A172 (cell line): ENCODE results near the gene OLIG1. TPM values are rescaled to one million over a fixed set of nuclear protein-coding genes. Genes with fewer than 3 reads are reported as not detected.

ENCODE experiments used
- DNase-seq: peaks from one replicate; pipeline ENCODE4 v3.0.0-alpha.2; 2015; ENCODE audit warnings: low spot score
- total RNA-seq: library from RNA; depleted of rRNA; stranded (reverse); fragments of >200 nt; shearing (Covaris generic); gene quantifications from 2 replicates; pipeline ENCODE4 v1.2.3, GENCODE V29; 2014

The OLIG1 gene
- total RNA-seq, 1 experiment from 2014 or later = not detected

DNA sequence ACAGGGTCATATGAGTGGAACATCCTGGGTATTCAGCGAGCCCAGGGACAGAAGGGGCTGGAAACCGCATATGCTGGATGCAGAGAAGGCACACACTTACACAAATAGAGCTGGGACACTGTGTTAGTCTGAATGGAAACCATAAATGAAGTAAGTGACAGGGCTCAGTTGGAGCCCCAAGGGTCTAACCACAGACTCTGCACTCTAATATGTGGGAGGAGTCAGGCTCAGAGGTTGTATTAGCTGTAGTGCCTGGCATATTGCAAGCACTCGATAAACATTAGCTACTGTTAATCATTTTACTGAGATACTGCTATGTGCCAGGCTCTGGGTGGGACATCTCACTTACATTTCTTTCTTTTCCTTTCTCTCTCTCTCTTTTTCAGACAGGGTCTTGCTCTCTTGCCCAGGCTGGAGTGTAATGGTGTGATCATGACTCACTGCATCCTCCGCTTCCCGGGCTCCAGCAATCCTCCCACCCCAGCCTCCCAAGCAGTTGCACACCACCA lies 6.5 kb upstream of the OLIG1 start:
- DNase-seq = no peak

DNA sequence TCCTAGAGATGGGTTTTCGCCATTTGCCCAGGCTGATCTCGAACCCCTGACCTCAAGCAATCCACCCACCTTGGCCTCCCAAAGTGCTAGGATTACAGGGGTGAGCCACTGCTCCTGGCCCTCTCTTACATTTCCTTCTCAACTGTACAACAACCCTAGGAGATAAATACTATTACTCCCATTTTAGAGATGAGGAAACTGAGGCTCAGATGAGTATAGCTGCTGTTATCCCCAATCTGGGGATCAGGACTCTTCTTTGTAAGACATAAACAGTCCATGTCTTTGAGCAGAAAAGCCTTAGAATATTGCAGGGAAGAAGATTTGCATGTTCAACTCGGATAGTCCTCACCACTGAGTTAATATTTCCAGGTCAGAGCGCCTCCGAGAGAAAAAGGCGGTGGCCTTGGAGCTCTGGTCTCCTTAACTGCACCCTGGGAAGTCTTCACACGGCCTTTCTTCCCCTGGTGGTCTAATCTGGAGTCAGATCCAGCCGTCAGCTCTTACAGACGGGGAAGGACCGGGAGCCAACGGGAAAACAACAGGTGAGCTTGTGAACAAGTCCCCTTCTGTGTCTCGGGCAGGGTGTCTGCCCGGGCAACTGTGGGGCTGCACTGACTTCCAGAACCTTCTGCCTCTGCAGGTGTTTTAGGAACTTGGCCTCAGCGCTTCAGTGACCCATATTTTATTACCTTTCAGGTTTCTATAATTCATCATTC lies 5.9 kb upstream of the OLIG1 start:
- no peak for DNase-seq

DNA sequence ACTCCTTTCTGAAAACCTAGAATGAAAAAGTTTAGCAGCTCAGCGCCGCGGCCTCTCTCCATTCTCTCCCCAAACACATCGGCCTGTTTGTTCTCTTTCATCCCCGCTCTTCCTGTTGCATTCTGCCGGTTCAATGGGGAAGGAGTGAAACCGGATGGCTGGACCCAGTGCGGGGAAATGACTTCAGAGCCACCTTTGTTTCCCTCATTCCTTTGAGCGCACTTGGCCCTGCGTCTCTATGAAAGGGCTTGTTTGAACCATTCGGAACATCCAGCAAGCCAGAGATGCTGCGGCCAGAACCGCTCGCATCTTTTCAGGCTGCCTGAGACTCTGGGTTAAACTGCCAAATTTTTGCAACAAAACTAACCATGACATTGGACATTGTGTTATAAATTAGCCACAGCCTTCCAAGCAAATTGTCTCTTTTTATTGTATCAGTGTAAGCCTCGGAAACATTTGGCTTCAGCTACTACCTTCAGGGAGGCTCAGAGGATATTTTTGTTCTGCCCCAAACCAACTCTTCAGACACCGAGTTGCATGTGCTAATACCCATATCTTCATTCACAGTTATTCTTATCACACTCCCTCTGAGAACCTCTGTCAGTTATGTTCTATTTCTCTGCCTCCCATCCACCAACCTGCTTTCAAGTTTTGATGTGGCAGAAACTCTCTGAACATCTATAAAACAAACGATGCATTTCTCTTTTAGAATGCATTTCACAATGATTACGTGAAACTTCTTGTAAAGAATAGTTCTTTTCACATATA lies 5.1 kb upstream of the OLIG1 start:
- no peak for DNase-seq

DNA sequence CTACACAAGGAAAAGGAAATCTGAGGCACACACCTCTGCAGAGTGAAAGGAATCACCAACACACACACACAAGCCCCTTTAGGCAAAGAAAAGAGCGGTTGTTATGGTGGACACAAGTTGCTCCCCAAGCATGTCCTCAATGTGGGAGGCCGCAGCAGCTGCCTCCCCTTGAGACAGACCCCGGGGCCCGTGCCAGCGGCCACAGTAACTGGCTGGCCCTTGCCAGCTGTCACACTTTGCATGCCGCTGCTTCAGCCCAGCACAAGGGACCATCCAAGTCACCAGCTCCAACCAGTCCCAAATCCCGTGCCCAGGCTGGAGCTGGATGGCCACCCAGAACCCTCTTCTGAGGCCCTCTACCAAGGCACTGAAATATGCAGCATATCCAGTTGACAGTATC lies 2.9 kb upstream of the OLIG1 start:
- no peak for DNase-seq

DNA sequence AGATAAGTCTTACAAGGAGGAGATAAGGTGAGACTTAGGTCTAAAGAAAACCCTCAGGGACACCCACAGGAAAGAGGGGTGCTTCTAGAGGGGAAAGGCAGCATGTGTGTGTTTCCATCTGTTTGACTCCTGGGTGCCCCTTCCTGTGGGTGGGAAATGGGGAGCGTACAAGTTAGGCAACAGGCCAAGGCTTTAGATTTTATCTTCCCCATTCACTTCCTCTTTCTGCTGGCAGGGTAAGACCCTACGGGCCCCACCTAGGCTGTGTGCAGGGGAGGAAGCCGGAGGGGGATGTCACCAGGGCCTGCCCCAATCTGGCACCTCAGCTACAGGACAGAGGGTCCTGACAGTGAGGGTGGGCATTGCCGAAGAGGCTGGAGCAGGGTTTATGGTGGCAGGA lies 2.5 kb upstream of the OLIG1 start:
- no peak for DNase-seq

DNA sequence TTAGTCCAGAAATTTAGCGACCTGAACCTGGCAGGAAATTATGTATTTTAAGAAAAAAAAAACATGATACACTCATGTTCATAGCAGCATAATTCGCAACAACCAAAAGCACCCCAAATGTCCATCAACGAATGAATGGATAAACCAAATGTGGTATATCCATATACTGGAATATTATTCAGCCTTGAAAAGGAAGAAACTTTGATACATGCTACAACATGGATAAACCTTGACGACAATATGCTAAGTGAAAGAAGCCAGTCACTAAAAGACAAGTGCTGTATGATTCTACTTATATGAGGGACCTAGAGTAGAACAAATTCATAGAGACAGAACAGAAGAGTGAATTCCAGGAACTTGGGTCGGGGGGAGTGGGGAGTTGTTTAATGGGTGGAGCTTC lies 698 bp upstream of the OLIG1 start:
- DNase-seq = no peak

DNA sequence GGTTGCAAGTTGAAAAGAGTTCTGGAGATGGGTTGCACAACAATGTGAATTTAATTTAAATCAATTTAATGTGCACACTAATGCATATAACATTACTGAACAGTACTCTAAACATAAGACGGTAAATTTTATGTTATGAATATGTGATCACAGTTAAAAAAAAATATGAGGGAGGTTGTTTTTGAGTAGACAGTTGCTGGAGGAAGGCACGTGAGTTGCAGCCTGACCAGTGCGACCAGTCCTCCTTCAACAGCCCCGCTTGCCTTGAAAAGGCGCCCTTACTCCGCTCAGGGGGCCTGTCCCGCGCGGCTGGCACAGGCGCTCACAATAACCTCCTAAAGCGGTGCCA lies 322 bp upstream of the OLIG1 start:
- no peak for DNase-seq

DNA sequence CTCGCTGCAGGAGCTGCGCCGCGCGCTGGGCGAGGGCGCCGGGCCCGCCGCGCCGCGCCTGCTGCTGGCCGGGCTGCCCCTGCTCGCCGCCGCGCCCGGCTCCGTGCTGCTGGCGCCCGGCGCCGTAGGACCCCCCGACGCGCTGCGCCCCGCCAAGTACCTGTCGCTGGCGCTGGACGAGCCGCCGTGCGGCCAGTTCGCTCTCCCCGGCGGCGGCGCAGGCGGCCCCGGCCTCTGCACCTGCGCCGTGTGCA lies 730 bp downstream of the OLIG1 start:
- no peak for DNase-seq

DNA sequence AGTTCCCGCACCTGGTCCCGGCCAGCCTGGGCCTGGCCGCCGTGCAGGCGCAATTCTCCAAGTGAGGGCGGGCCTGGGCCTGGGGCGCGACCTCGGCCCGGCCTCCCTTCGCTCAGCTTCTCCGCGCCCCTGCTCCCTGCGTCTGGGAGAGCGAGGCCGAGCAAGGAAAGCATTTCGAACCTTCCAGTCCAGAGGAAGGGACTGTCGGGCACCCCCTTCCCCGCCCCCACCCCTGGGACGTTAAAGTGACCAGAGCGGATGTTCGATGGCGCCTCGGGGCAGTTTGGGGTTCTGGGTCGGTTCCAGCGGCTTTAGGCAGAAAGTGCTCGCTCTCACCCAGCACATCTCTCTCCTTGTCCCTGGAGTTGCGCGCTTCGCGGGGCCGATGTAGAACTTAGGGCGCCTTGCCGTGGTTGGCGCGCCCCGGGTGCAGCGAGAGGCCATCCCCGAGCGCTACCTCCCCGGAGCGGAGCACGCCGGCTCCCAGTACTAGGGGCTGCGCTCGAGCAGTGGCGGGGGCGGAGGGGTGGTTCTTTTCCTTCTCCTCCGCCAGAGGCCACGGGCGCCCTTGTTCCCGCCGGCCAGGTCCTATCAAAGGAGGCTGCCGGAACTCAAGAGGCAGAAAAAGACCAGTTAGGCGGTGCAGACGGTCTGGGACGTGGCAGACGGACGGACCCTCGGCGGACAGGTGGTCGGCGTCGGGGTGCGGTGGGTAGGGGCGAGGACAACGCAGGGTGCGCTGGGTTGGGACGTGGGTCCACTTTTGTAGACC lies 1.2 kb downstream of the OLIG1 start:
- DNase-seq = no peak

DNA sequence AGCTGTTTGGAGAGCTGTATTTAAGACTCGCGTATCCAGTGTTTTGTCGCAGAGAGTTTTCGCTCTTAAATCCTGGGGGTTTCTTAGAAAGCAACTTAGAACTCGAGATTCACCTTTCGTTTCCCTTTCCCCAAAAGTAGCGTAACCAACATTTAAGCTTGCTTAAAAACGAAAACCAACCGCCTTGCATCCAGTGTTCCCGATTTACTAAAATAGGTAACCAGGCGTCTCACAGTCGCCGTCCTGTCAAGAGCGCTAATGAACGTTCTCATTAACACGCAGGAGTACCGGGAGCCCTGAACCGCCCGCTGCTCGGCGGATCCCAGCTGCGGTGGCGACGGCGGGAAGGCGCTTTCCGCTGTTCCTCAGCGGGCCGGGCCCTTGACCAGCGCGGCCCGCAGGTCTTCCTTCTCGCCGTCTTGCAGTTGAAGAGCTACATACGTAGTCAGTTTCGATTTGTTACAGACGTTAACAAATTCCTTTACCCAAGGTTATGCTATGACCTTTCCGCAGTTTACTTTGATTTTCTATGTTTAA lies 1.9 kb downstream of the OLIG1 start:
- no peak for DNase-seq

DNA sequence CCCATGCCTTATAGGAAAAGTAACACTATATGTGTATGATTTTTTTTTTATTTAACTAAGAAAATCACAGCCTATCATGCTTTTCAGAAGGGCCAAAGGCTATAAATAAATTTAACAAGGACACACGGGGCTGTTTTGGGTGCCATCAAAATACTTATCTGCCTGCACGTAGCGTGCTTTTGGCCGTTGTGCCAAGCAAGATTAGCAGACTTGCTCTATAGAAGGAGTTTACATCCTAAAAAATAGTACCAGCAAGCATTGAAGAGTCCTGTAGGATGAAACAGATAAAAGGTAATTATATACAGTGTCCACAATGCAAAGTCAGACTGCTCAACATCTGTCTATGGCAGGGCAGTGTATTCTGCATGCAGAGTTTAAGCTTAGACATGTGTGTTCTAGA lies 3.7 kb downstream of the OLIG1 start:
- no peak for DNase-seq

DNA sequence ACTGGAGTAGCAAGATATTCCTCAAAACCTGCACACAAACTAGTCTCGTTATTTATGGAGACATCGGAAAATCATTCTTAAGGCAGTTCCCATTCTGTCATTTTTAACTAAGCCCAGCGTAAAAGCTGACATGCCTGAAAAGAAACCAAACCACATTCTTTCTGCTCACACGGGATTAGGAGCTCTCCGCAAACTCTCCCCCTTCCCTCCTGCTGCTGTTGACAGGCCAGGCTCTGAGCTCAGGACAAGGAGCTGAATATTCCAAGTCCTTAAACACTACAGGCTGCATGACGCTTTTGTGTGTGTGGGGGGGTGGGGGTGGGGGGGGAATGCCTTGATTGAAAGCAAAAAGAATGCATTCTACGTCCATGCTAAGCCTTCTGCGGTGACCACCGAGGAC lies 5.2 kb downstream of the OLIG1 start:
- DNase-seq = no peak

DNA sequence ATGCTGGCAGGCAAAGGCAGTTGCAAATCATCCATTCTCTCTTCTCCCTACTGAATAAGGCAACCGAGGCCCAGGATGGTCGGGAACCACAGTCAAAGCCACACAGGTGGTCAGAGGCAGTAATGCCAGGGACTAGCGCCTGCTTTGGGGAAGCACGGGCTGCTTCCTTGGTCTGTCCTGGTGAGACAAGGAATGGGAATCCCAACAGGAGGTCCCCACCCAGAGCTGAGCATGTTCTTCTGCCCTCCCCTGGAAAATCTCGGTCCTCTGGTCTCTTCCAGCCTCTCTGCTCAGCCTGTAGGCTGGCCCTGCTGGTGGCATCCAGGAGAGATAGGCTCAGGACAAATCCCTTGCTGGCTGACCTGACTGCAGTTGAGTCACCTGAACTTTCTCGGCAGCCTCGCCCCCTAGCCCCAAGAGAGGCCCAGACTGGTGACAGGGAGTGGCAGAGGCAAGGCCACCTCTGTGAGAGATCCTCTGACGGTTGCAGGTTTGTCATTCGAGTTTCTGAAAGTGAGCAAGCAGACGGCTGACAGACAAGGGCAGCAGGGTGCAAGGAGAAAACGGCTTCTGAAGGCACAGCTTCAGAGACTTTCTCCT lies 5.8 kb downstream of the OLIG1 start:
- no peak for DNase-seq

DNA sequence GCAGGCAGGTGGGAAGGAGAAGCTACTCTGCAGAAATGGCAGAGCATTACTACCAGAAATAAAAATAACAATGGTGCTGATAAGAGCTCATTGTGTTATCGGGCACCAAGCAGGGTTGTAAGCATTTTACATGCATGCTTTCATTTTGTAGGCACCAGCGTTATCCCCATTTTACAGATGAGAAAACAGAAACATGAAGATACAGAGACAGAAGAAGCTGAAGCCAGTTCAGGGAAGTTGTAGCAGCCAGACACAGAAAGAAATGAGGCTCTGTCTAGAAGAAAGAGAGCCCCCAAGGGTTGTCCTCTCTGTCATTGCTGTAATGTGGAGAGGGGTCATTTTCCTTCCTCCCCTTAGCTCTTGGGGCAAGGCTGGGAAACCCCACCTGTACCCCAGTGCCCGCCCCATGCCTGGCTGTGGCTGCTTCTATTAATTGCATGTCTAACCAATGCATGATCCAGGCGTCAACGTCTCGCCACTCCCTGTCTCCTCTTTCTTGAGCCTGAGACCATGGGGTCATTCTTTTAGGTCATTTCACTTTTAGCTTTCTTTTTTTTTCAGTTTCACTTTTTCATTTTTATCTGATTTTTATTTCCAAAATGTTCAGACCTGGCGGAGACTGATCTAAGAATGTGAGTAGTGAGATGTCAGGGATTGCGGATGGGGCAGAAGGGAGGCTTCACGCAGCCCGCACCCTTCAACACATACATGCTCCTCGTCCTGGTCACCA lies 6.8 kb downstream of the OLIG1 start:
- DNase-seq = no peak

DNA sequence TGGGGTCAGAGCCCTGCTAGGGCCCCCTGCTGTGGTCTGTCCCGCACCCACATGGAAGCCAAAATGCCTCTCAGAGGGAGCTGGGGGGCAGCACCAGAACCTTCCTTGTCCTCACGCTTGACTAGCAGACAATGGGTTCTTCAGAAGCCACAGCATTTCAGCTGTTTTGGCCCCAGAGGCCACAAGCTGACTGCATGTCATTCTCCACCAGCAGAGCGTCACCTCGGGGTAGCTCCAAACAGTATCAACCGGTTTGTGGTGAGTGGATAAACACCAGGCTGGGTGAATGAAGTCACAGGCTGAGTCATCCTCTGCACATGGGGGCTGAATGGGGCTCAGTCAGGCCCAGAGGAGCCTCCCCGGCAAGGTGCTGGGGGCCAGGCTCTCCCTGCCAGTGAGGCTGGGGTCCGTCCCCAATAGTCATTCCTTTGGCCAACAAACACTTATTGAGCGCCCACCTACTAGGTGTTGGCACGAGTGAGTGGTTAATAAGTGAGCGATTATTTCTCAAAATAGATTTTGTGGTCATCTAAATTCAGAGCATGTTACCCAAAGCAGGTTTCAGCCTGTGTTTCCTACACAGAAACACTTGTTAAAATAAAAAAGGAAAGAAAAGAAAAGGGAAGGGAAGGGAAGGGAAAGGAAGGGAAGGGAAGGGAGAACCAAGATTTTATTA lies 9.1 kb downstream of the OLIG1 start:
- peak; percentile 93 for DNase-seq

DNA sequence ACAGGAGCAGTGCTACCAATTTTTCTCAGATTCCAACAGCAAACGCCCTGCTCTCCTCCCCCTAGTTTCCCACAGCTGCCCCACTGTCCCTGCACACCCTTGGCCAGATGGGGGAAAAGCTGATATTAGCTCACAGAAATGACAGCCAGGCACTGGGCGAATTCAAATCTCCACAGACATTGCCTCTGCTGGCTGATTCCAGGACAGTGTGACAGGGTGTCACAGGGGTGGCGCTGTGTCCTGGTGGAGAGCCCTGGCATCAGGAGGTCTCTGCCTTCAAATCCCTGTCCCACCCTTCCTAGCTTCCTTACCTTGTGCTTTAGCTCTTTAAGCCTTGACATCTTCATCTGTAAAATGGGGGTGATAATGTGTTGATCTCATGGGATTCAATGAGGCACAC lies 10.4 kb downstream of the OLIG1 start:
- no peak for DNase-seq

DNA sequence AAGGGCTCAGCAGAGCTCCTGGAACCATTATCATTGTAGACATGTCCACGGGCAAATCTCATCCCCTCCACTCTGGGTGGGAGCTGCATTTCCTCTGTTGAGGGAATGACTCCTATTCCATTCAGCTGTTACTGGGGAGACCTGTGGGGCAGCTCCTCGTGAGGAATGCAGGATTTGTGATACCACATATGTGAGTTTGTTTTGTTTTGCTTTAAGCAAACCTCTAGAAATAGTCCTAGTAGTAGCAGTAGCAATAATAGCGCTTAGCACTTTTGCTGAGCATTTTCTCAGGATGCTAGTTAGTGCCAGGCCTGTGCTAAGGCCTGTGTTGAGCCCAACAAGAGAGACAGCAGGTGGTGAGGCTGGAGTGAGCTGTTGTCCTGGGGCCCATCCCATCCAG lies 10.8 kb downstream of the OLIG1 start:
- DNase-seq = no peak

DNA sequence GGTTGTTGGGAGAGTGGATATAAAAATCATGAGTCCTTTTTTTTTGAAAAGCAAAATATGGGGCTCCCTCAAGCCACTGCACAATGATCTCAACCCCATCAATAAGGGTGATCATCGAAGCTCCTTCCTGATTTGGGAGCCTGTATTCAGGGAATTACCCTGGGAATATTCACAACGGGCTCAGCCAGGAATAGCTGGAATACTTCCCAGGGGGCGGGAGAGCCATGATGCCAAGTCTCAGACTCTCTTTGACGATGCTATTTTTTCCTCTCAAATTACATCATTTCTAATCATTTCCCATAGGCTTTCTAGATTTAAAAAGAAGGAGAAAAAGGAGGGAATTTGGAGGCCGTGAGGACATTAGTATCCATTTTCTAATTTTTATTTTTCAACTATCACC lies 18.4 kb downstream of the OLIG1 start:
- DNase-seq = no peak

DNA sequence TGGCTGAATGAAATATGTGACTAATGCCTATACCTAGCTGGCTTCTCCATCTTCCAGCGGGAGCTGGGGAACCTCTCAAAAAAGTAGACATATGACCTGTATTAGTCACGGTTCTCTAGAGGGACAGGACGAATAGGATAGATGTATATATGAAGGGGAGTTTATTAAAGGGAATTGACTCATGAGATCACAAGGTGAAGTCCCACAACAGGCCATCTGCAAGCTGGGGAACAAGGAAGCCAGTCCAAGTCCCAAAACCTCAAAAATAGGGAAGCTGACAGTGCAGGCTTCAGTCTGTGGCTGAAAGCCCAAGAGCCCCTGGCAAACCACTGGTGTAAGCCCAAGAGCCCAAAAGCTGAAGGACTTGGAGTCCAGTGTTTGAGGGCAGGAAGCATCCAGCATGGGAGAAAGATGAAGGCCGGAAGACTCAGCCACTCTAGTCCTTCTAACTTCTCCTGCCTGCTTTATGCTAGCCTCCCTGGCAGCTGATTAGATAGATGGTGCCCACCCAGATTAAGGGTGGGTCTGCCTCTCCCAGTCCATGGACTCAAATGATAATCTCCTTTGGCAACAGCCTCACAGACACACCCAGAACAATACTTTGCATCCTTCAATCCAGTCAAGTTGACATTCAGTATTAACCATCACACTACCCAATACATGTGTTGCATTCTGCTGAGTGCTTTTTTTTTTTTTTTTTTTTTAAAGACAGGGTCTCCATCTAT lies 19.6 kb downstream of the OLIG1 start:
- peak; percentile 50 for DNase-seq

DNA sequence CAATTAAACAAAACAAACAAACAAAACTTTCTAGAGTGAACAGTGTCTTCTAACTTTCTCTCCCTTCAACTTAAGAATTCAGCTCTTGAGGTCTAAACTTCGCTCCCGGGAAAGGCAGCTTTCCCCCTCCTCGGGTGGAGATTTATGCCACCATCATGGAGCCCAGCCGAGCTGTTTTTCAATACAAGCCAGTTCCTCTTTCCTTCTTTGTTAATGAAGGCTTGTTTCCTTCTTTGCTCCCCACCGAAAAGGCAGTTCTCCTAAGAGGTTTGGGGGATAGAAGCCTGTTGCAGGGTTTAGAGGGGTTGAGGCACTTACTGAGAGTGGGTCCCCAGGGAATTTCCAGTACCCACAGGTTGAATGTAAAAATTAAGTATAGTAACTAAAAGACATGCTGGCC lies 26.5 kb downstream of the OLIG1 start:
- DNase-seq = no peak
